Measurements from ENCODE around the gene ANKRD13B.

ANKRD13B gene

DNA sequence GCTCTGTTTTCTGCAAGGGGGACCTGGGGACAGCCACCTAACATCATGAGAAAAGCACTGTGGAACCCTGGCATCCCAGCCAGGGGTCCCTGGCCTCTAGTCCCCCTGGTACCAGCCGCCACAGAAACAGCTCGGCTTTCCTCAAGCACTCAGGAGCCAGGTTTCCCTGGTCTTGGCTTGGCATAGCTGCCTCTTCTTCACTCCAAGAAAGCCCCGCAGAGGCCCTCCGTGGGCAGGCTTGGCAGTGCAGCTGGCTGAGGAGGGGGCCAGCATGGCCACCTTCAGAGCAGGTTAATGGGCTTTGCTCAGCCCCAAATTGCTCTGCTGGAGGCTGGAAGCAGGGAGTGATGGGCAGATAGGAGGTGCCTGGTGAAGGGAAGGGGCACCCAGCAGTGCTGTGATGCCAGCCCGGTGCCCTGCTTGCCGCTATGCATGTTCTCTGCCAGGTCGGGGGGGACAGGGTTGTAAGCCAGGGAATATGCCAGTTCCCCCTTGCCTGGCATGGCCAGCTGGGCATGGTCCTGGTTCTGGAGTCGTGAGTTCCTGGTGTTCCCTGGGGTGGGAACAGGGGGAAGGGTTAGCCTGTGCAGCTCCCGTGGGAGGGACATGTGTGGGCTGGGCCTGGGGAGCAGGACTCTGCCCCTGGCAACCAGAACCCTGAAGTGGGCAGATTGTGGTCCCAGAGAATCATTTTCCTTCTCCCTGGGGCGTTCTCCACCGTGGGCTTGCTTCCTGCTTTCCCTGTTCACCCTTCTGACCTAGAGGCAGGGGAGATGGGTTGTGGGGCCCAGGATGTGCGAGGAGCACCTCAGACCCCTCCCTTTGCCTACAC, 3.2 kb downstream of the ANKRD13B start:
- no peak for DNase-seq

DNA sequence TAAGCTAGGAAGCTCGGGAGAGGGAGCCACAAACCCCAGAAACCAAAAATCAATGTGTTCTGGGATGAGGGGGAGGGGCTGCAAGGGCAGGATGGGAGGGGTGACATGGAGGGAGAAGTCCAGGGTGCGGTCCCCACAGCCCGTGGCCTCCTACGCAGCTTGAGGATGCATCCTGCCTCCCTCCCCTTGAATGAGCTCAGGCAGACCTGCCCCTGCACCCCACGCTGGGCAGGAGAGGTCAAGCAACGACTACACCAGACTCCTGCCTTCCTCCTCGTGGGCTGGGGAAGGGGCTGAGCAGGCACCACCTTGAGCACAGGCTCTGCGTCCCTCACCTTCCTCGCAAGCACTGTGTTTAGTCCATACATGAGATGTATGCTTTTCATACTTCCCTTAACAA, 3.9 kb downstream of the ANKRD13B start:
- no peak for DNase-seq

DNA sequence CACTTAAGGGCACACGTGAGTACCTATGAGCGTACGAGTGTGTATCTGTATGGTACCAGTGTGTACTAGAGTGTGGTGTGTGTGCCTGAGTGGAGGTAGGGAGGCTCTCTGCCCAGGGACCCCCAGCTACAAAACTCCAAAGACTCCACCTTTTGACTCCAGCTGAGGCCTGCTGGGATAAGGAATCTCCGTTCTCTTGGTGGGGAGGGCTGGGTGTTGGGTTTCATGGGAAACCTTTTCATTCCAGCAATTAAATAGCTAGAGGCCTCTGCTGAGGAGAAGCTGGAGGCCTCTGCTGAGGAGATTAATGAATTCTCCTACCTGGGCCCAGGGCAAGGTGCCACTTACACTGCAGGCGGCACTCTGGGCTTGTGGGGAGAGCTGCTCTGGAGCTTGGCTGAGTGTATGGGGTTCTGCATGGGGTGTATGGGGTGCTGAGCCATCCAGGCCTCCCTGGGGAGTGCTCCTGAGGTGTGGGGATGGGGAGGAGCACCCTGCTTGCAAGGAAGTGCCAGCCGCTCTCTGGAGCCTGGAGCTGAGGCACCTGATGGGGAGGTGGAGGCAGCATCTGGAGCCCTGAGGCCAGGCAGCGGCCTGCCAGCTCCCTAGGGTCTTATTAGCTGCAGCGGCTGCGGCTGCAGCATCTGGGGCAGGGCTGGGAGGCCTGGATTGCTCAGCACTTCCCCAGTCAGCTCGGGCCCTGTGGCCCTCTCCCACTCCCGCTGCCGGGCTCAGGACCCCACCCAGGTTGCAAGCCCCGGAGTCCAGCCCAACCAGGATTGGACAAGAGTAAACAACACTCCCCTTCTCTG, 4.6 kb downstream of the ANKRD13B start:
- no peak for DNase-seq

DNA sequence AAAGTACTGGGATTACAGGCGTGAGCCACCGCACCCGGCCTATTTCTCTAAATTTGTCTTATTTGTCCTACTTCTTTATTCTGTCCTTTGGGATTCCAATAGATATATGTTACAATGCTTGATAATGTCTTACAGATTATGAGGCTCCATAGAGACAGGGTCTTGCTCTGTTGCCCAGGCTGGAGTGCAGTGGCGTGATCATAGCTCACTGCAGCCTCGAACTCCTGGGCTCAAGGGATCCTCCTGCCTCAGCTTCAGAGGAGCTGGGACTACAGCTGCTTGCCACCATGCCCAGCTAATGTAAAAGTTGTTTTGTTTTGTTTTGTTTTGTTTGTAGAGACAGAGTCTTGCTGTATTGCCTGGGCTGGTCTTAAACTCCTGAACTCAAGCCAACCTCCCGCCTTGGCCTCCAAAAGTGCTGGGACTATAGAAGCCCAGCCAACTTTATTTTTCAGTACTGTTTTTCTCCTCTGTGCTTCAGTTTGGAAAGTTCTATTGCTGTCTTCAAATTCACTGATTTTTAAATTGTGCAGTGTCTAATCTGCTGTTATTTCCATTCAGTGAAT, 10.3 kb downstream of the ANKRD13B start:
- no peak for DNase-seq

DNA sequence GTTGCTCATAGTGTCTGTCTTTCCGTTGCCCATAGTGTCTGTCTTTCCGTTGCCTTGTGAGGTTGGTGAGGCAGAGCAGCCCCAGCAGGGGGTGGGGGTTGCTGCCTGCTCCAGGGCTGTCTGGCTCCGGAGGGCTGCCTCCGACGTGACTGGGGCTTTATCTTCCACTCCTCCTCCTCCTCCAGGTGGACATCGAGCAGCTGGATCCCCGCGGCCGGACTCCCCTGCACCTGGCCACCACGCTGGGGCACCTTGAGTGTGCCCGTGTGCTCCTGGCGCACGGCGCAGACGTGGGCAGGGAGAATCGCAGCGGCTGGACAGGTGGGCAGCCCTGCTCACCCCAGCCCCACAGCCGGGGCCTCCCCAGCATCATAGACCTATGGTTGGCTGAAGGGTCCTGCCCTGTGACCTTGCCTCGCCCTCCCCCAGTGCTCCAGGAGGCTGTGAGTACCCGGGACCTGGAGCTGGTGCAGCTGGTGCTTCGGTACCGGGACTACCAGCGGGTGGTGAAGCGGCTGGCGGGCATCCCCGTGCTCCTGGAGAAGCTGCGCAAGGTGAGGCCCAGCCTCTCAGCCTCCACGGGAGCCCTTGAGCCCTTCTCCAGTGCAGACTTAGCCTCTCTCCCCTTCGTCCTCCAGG, 14.7 kb downstream of the ANKRD13B start:
- no peak for DNase-seq

DNA sequence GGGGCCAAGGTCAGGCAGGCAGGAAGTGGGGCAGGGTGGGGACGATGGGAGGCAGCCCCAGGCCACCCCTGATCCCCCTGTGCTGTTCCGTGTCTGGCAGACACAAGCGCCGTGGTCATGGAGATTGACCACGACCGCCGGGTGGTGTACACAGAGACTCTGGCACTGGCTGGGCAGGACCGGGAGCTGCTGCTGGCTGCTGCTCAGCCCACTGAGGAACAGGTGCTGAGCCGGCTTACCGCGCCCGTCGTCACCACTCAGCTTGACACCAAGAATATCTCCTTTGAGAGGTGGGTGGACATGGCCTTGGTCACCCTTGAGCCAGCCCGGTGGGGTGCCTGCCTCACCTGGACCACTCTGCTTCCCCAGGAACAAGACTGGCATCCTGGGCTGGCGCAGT, 16.1 kb downstream of the ANKRD13B start:
- no peak for DNase-seq

DNA sequence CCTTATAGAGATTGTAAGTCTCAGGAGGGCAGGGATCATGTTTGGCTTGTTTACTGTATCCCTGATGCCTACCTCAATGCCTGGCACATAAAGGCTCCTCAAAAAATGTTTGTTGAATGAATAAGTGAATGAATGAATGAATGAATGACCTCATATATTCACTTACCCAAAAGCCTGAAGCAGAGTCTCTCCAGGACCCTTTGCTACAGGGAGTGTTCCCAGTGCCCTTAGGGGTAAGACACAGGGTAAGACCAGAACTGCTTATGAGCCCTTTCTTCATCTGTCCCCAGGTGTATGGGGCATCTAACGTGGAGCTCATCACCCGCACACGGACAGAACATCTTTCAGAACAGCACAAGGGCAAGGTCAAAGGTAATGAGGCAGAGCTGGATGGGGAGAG, 17.5 kb downstream of the ANKRD13B start:
- no peak for DNase-seq

DNA sequence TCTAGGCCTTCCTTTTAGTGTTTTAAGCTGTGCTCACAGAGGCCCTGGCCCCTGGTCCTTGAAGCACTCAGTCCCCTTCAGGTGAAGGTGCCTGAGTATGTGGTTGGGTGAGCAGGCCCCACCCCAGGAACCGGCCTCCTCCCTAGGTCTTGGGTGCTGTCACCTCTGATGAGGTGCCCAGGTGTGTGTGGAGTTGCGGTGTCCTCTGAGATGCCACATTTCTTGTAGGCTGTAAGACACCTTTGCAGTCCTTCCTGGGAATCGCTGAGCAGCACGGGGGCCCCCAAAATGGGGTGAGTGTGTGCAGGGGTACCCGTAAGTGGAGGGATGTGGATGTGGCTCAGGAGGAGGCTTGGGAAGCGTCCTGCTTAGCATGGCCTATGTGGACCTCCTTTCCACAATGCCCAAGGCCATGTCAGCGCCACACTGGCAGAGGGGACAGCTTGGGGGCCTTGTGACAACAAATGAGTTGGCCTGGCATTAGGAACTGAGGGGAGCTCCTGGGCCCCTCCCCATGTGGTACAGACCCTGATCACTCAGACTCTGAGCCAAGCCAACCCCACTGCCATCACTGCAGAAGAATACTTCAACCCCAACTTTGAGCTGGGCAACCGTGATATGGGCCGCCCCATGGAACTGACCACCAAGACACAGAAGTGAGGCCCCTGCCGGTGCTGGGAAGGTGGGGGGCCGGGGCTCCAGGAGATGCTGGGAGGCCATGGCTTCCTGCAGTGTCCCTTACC, 18.6 kb downstream of the ANKRD13B start:
- DNase-seq: no peak

DNA sequence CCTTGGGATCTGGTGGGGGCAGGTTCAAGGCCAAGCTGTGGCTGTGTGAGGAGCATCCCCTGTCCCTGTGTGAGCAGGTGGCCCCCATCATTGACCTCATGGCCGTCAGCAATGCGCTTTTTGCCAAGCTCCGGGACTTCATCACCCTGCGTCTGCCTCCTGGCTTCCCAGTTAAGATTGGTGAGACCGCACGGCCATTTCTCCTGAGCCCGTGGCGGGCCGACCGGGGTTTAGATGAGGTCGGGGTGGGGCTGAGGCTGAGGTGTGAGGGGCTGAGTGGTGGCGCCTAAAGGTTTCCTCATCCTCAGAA, 19.1 kb downstream of the ANKRD13B start:
- no peak for DNase-seq

DNA sequence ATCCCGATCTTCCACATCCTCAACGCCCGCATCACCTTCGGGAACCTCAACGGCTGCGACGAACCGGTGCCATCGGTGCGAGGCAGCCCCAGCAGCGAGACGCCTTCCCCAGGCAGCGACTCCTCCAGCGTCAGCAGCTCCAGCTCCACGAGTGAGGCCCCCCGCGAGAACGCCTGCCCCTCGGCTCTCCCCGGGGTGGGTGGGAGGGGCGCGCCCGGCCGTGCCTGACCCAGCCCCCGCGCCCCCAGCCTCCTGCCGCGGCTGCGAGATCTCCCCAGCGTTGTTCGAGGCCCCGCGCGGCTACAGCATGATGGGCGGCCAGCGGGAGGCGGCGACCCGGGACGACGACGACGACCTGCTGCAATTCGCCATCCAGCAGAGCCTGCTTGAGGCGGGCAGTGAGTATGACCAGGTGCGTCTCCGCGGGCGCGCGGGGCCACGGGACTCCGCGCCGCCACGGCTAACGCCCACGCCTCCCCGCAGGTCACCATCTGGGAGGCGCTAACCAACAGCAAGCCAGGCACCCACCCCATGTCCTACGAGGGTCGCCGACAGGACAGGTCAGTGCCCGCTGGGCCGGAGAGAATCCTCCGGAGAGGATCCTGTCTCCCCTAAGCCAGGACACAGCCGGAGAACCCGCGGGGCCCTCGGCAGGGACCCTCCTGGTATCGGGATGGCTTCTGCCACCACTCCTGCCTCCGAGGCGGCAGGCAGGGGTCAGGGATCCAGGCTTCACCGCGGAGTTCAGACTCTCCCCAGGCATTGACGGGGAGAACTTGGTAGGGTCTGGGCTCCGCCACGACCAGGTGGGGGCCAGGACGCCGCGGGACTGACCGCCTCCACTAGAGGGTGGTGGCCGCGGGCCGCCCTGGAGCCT, 19.7 kb downstream of the ANKRD13B start:
- DNase-seq: no peak

DNA sequence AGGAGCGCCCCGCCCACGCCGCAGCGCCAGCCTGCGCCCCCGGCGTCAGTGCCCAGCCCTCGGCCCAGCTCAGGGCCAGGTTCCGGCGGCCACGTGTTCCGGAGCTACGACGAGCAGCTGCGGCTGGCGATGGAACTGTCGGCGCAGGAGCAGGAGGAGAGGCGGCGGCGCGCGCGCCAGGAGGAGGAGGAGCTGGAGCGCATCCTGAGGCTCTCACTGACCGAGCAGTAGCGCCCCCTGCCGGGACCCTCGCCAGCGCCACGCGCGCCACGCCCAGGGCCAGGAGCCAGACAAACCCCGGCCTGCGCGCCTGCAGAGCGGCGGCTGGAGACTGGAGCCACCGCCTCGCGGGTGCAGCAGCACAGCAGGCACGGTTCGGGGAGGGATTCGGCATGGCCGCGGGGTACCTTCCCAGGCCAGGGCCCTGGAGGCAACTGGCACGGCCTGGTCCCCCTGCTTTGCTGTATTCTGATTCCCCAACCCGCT, 20.5 kb downstream of the ANKRD13B start:
- no peak for DNase-seq

DNA sequence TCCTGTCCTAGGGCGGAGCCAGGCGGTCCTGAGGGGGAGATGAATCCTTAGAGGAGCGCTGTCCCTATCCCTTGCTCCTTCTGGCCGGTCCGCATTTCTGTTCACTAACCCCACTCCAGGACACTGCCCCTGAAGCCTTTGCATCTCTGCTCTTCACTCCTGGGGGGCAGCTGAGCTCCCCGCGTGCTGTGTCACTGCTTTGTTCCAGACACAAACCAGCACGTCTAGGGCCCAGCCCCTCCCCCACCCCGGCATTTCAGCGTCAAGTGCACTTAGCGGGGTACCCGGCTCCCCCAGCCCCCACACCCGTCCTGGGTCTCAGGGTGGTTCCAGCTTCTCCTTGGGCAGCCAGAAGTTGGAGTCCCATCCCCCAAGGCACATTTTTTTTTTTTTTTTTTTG, 20.9 kb downstream of the ANKRD13B start:
- no peak for DNase-seq

DNA sequence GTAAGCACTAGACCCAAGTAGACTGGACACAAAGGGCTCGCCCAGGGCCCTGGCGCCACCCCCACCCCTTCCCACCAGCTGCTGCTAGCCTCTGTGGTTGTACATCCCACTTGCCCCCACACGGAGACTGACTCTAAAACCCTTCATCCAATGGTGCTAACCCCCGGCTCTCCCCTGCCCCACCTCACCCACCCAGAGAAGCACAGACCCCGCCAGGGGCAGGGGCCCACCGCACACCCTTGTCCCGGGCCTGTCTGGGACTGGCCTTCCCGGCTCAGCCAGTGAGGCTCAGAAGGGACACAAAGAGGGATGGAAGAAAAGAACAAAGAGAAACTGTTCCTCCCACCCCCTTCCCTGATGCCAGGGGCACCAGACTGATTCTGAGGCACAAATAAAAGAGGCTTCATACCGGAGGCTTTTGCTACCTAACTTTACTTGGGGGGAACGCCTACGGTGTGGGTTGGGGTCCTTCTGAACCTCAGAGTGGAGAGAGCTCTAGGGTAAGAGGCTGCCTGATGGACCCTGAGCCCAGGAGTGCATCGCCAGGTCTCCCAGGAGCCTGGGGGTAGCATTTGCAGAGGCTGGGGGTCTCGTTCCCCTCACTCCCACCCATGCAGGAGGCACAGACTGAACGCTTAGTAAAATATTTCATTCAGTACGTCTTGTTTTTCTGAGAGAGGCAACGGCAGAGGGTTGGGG, 21.6 kb downstream of the ANKRD13B start:
- DNase-seq: no peak

DNA sequence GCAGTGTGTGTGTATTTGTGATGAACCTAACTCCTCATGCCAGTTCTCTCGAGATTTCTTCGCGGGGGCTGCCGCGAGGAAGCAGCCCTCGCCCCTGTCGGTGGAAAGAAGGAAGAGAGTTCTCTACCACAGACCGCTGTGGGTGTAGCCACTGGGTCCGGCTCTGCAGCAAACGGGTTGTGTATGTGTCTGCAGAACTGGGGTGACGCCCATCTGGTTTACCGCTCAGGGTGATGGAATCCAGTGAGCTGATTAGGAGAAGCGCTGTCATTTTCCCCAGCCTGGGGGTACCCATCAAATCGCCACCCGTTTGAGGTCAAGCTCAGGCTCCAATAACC, 22.1 kb downstream of the ANKRD13B start:
- no peak for DNase-seq

DNA sequence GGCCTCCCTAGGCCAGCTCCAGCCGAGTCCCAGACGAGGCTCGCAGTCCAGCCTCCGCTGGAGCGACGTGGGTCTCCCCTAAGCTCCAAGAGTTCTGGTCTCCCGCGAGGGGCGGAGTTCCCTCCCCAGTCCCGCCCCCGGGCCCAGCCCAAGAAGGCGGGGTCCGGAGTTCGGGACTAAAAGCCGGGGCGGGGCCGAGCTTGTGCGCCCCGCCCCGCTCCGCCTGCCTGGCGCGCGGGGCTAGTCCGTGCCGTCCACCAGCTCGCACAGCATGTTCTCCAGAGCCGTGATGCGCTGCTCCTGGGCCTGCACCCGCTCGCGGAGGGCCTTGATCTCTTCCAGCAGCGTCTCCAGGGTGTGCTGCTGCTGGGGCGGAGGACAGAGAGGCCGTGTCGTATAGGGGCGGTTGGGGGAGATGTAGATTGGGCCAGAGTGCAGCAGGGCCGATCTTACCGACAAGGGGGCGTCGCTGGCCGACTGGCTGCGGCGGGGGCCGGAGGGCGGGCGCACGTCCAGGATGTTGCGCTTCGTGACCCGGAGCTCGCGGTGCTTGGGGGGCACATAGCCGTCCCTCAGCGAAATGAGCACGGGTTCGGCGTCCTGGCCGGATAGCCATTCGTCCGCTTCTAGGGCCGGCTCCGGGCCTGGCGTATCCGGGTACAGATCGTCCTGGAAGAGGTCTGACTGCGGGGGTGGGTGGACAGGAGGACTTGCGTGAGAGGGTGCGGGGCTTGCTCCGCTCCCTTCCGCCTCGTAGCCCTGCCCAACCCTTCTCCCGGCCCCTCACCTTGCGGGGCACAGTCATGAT, 22.8 kb downstream of the ANKRD13B start:
- DNase-seq: peak; percentile 27

DNA sequence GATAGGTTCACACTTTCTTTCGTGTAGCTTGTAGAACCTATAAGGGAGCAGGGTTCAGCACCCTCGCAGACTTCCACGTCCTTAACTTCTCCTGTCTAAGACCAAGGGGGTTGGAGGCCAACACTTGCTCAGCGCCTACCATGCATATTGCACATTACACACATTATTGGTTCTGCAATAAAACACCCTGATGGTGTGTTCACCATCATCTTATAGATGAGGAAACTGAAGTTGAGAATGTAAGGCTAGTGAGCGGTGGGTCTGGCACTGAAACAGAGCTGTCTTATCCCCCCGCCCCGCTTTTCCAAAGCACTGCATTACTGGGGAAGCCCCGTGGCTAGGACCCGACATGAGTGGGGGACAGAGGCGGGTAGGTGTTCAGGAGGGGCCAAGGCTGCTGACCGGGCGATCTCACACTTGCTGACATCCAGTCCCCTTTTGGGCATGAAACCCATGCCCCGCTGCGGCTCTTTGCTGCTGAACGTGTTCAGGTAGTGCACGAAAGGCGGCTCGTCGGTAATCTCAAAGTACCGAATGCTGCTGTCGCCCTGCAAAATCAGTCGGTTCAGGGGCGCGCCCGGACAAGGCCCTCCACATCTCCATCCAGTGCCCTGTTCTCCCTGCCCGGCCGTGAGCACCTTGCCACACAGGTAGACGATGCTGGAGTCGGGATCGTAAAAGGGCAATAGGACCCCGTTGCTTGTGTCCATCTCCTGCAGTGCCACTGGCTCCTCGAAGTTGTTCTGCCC, 23.5 kb downstream of the ANKRD13B start:
- no peak for DNase-seq

DNA sequence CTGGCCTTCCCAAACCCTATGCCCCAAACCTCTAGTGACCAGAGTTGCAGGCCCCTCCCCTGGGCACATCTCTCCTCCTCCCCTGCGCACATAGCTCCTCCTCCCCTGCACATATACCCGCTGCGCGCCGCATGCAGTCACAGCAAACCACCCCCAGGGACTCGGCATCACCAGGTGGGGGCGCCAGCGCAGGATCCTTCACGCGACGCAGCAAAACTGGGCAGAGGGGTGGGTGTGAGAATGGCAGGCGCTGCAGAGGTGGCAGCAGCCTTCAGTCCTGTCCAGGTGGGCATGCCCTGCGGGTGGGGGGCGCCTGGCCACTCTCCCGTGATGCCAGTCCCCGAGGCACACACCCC, 24.2 kb downstream of the ANKRD13B start:
- DNase-seq: no peak

DNA sequence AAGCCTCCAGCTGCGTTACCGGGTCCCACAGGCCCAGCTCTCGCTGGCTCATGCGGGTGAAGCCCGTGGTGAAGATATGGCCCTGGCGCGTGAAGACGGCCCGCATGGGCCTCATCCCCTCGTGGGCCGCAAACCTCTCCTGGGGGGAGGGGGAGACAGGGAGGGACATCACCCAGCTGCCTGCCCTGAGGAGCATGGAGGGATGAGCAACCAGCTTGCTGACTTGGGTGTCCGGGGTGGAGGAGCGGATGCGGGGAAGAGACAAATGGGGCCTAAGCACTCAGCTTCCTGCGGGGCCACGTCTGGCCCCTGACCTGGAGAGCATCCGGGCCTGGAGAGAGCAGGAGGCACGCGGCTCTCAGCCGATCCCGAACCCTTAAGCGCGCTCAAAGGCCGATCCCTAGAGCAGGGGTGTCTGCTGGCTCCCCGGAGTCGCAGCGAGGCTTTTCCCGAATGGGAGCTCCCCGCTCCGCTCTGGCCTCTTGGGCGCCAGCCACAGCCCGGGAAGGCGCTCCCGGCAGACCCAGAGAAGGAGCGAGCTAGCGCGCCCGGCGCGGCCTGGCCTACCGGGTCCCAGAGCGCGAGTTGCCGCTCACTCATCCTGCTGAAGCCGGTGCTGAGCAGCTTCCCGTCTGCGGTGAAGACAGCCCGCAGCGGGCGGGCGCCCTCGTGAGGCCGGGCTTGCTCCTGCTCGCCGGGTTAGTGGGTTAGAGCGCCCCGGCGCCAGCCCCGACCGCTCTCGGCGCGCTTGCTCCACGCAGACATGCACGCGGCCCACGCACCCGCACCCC, 24.7 kb downstream of the ANKRD13B start:
- no peak for DNase-seq
